Lower lobe of right lung (tissue), 2 donors: ENCODE measurements around the gene ATRN. TPM values are rescaled to one million over a fixed set of nuclear protein-coding genes. Genes with fewer than 3 reads are reported as not detected.
A peak's percentile ranks its signal among the peaks of the same experiment; 100 is the strongest.
"Not testable (repeated sequence)": the region's sequence is repeated elsewhere in the genome, so short reads cannot be mapped to it uniquely, and the experiment has no call there.

Source experiments
- ATAC-seq, 2 donors: fragments of 200-7000 bp; cut with Tn5 transposase; one replicate each; pipeline ENCODE4 v1.9.1; 2020 to 2022; ENCODE audit warnings: mild to moderate bottlenecking in 2 of 2, moderate library complexity in 2 of 2
- DNase-seq: peaks from one replicate; pipeline ENCODE4 v3.0.0-alpha.2; 2020
- H3K27ac ChIP-seq: fragments of 200-600 bp; one replicate; pipeline ENCODE4 v1.8.0; 2022
- H3K27me3 ChIP-seq: fragments of 200-600 bp; one replicate; pipeline ENCODE4 v1.8.0; 2022; ENCODE audit warnings: low read depth
- H3K36me3 ChIP-seq: fragments of 200-600 bp; one replicate; pipeline ENCODE4 v1.8.0; 2022; ENCODE audit warnings: mild to moderate bottlenecking
- H3K4me1 ChIP-seq: fragments of 200-600 bp; one replicate; pipeline ENCODE4 v1.8.0; 2022
- H3K4me3 ChIP-seq: fragments of 200-600 bp; one replicate; pipeline ENCODE4 v1.8.0; 2022; ENCODE audit warnings: mild to moderate bottlenecking
- H3K9me3 ChIP-seq: fragments of 200-600 bp; one replicate; pipeline ENCODE4 v1.8.0; 2022
- intact Hi-C: fragments of 100-400 bp; cut with DNase I; formaldehyde crosslinking; loops from one replicate; pipeline ENCODE4 v1.11.0; 2022
- long read RNA-seq: library from polyadenylated mRNA; unstranded; transcript quantifications from one replicate; pipeline ENCODE4 v2.0.0, GENCODE V29; 2021
- total RNA-seq: library from RNA; stranded (reverse); fragmentation: NEBNext Ultra II Directional; extraction: Animal tissue kit (Norgen Biotek cat#: 25700); gene quantifications from one replicate; pipeline ENCODE4 v1.2.1, GENCODE V29; 2021
- TF ChIP-seq, protein P1 (sequence below): fragments of 200-600 bp; IDR thresholded peaks from one replicate; pipeline ENCODE4 v1.8.0; 2022; ENCODE audit warnings: antibody characterized with exemption, mild to moderate bottlenecking
- donor health status: DM: no; HTN: yes; CAD: no; lungs with severe emphysema.

ATRN gene
- total RNA-seq = 29.2 TPM
- long read RNA-seq, transcript ATRN-202 (25 exons, 3,921 nt) = major isoform, 5 of 31 reads
- long read RNA-seq, partial matches to known transcripts = 4 of 31 reads
- long read RNA-seq, other reads (novel, unspliced or antisense) = 22 of 31 reads

DNA sequence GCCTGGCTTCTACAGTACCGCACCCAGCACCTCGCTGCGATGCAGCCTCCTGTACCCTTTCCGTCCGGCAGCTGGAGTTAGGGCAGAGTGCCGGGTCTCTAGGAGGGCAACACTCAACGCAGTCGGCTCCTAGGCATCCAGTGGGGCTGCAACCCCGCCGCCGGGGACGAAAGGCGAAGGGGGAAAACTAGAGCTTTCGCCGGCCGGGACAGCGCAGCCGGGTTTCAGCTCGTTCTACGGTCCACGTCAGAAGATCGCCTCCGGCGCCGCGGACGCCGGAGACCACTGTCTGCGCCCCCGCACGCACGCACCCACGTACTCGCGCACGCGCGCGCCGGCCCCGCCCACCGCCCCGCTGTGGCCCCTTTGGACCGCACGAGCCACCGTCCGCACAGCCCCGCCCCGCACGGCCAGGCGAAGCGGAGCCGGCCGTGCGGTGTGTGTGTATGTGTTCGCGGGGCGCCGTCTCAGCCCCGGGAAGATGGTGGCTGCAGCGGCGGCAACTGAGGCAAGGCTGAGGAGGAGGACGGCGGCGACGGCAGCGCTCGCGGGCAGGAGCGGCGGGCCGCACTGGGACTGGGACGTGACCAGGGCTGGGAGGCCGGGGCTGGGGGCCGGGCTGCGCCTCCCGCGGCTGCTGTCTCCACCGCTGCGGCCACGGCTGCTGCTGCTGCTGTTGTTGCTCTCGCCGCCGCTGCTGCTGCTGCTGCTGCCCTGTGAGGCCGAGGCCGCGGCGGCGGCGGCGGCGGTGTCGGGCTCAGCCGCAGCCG lies at the start of gene ATRN:
ATRN (plus strand) TSS at position 392 of the 770 bp plus-strand sequence; CDS start at position 482, 90 bp downstream.
- Histone ChIP-seq H3K4me3 (peak within 1 kb of the TSS; percentile 99), H3K27ac (peak within 1 kb of the TSS; percentile 86), H3K9me3 (no peaks in the 10 kb centered on the region), H3K27me3 (no peaks in the 10 kb centered on the region), H3K36me3 (no peaks in the 10 kb centered on the region), H3K4me1 (peaks cover 32% of the 10 kb centered on the region)
- ATAC-seq (peak; percentile 98 to 99), DNase-seq (peak; percentile 95)
- intact Hi-C loops = no loop called here
- TF ChIP-seq, protein P1, sequence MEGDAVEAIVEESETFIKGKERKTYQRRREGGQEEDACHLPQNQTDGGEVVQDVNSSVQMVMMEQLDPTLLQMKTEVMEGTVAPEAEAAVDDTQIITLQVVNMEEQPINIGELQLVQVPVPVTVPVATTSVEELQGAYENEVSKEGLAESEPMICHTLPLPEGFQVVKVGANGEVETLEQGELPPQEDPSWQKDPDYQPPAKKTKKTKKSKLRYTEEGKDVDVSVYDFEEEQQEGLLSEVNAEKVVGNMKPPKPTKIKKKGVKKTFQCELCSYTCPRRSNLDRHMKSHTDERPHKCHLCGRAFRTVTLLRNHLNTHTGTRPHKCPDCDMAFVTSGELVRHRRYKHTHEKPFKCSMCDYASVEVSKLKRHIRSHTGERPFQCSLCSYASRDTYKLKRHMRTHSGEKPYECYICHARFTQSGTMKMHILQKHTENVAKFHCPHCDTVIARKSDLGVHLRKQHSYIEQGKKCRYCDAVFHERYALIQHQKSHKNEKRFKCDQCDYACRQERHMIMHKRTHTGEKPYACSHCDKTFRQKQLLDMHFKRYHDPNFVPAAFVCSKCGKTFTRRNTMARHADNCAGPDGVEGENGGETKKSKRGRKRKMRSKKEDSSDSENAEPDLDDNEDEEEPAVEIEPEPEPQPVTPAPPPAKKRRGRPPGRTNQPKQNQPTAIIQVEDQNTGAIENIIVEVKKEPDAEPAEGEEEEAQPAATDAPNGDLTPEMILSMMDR = peak; percentile 8

DNA sequence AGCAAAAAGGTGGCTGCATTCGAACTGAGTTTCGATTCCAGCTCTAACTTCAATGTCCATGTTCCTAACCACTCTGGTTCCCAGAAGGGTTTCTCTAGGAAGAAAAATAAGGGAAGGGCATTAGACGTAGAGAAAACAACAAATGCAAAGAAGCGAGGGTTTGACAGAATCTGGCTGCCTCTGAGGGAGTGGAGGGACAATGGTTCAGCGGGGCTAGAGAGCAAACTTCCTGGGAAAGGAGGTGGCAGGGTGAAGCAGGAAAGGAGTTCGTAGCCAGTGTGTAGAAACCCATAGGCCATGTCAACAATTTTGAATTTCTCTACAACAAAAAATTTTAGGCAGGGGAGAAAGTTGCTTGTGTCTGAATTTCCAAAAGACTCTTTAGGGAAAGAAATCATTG lies 48.8 kb upstream of the ATRN start:
- no peaks in the 10 kb centered on the region for H3K36me3 ChIP-seq
- H3K4me3 ChIP-seq = no peak overlapping the region
- no peaks in the 10 kb centered on the region for H3K9me3 ChIP-seq
- intact Hi-C loops = no loop called here
- DNase-seq (no peak), ATAC-seq (no peak)
- no peaks in the 10 kb centered on the region for H3K27me3 ChIP-seq
- H3K27ac ChIP-seq = no peak overlapping the region
- TF ChIP-seq, protein P1 = no peak
- peaks cover 6% of the 10 kb centered on the region for H3K4me1 ChIP-seq

DNA sequence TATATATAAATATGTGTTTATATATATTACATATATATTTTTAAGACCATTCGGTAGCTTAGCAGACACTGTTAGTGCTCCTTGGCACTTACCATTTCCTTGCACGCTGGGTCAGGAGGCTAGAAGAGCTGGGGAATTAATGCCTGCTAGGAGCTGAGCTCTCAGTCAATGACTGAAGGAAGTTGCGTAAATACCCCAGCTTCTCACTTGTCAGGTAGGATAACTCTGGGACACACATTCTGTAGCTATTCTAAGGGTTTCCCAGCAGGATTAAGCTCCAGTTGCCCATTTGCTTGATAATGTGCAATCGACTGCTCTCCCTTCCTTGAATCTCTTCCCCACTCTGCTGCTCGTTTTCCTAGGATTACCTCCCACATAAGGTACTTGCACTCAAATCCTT lies 47.7 kb upstream of the ATRN start:
- H3K27me3 ChIP-seq = no peaks in the 10 kb centered on the region
- no peaks in the 10 kb centered on the region for H3K36me3 ChIP-seq
- H3K4me1 ChIP-seq = peaks cover 6% of the 10 kb centered on the region
- intact Hi-C loops = no loop called here
- no peak for DNase-seq
- ATAC-seq = no peak
- H3K27ac ChIP-seq = no peak overlapping the region
- TF ChIP-seq, protein P1 = no peak
- H3K9me3 ChIP-seq = no peaks in the 10 kb centered on the region
- H3K4me3 ChIP-seq = no peak overlapping the region

DNA sequence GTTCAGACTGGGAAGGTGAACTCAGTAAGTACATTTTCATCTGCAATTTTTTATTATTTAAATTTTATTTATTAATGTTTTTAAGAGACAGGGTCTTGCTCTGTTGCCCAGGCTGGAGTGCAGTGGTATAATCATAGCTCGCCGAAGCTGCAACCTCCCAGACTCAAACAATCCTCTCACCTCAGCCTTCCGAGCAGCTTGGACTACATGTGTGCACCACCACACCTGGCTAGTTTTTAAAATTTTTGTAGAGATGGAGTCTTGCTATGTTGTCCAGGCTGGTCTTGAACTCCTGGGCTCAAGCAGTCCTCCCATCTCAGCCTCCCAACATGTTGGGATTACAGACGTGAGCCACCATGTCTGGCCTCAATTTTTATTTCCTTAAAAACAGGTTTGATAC lies 44.1 kb upstream of the ATRN start:
- intact Hi-C loops, DNase-seq: not testable (repeated sequence)

DNA sequence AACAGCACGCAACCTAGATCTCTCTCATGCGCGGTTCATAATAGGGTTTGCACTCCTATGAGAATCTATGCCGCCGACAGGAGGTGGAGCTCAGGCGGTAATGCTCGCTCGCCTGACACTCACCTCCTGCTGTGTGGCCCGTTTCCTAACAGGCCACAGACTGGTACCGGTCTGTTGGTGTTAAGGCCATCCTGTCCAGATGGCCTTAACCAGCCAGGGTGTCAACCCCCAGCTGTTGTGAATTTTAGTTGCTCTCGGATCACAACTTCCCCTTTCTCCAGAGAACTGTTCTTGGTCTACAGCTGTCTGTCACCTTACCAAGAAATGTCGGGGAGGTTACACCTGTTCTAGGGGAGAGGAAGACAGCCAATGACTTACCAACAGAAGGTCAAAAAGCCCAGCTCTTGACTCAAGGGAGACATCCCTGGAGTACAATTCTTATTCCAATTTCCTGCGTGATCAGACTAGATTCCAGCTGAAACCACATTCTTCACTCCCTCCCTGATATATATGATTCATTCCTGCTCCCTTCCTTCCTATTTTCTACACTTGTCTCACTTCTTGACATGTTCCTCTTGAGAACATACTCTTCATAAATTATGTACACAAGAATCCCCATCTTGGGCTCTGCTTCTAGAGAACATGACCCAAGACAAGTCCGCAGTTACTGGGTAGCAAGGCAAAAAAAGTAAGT lies 40.3 kb upstream of the ATRN start:
- ATAC-seq (peak; percentile 61 to 64), DNase-seq (no peak)
- no peaks in the 10 kb centered on the region for H3K36me3 ChIP-seq
- no peak overlapping the region for H3K4me3 ChIP-seq
- TF ChIP-seq, protein P1 = no peak
- intact Hi-C loops = no loop called here
- H3K27ac ChIP-seq = peak overlapping the region; percentile 41
- H3K27me3 ChIP-seq = no peaks in the 10 kb centered on the region
- no peaks in the 10 kb centered on the region for H3K9me3 ChIP-seq
- H3K4me1 ChIP-seq = no peaks in the 10 kb centered on the region

More for the DNA sequence above, 44.1 kb upstream of the ATRN start:
- ATAC-seq, H3K4me1 ChIP-seq, H3K36me3 ChIP-seq, H3K27me3 ChIP-seq, H3K4me3 ChIP-seq, H3K9me3 ChIP-seq, H3K27ac ChIP-seq: not testable (repeated sequence)

DNA sequence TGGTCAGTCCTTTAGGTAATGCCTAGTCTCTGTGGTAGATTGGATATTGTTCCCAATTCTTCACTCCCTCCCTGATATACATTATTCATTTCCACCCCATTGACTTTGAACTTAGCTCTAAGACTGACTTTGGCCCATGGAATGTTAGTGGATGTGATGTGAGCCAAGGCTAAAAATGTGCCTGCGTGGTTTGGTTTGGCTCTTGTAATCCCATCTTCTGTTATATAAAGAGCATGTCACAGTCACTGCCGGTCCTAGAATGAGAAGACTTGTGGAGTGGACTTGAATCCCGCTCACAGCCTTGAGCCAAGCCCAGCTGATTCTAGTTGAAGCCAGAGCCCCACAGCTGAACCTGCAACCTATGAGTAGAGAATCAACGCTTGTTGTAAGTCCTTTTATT lies 39.7 kb upstream of the ATRN start:
- no peaks in the 10 kb centered on the region for H3K9me3 ChIP-seq
- TF ChIP-seq, protein P1 = no peak
- intact Hi-C loops = no loop called here
- DNase-seq (no peak), ATAC-seq (no peak)
- no peaks in the 10 kb centered on the region for H3K4me1 ChIP-seq
- peak overlapping the region; percentile 41 for H3K27ac ChIP-seq
- no peaks in the 10 kb centered on the region for H3K36me3 ChIP-seq
- H3K27me3 ChIP-seq = no peaks in the 10 kb centered on the region
- no peak overlapping the region for H3K4me3 ChIP-seq
